Airway epithelial cell (primary cell): Measurements from ENCODE around the gene DNAAF5. TPM values are rescaled to one million over a fixed set of nuclear protein-coding genes. Genes with fewer than 3 reads are reported as not detected.

Source experiments
- total RNA-seq: library from RNA; depleted of rRNA; stranded (reverse); fragments of >200 nt; gene quantifications from 2 replicates; pipeline ENCODE4 v1.2.3, GENCODE V29; 2015

The DNAAF5 gene
- 57.6 and 65.0 TPM in 2 replicates for total RNA-seq

GRCh38 chr7:726084-726853, at the start of gene DNAAF5:
Gene DNAAF5, plus strand, starts transcription at chr7:726699. Its CDS starts 22 bp downstream, at chr7:726721.

DNA sequence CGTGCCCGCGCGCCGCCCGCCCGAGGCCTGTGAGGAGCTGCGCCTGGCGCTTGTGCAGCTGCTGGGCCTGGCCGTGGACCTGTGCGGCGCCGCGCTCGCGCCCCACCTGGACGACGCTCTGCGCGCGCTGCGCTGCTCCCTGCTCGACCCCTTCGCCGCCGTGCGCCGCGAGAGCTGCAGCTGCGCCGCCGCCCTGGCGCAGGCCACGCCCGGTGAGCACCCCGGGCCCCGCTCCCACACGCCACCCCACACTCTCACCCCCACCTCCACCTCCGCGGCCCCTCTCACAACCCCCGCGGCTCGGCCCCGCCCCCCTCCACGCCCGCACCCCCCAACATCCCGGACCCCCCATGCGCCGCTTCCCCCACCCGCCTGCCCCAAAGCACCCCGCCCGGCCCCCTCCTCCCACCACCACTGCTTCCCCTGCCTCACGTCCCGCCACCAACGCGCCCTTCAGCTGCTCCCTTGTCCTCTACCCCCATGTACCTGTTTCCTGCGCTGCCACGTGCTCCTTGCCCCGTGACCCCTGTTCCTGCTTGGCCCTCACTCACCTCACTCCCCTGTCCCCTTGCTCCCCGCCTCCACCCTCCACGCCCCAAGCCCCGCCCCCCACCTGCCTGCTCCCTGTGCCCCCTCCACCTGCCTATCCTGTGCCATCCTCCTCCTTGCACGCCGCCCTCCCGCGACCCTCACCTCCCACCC, 756 bp downstream of the DNAAF5 start, which contains the start of gene PRKAR1B:
Gene PRKAR1B (minus strand): TSS at position 178 of the 702 bp plus-strand sequence. CDS start 15,776 bp downstream, outside the sequence.

GRCh38 chr7:832167-832967, 105.9 kb downstream of the DNAAF5 start, which contains the start of gene SUN1:
Gene SUN1, plus strand, starts transcription at chr7:832476. Its CDS starts 49 bp downstream, at chr7:832525.

Other genes starting within 250 kb of the DNAAF5 start
- gene PDGFA, start 206.9 kb upstream of the DNAAF5 start, total RNA-seq, result 58.2 and 72.8 TPM in 2 replicates
- 9.3 and 17.4 TPM in 2 replicates for gene PRKAR1B, start 582 bp downstream of the DNAAF5 start, total RNA-seq
- gene SUN1, start 105.8 kb downstream of the DNAAF5 start, total RNA-seq, result 102 and 138 TPM in 2 replicates
- gene GET4, start 149.9 kb downstream of the DNAAF5 start, total RNA-seq, result 27.8 and 37.5 TPM in 2 replicates
- gene ADAP1, start 228.0 kb downstream of the DNAAF5 start, total RNA-seq, result 20.8 and 32.2 TPM in 2 replicates
- gene COX19, start 248.8 kb downstream of the DNAAF5 start, total RNA-seq, result 5.3 and 8.2 TPM in 2 replicates